Ramos (cell line): ENCODE results near the gene SPAG6.
"Not testable (repeated sequence)": the region's sequence is repeated elsewhere in the genome, so short reads cannot be mapped to it uniquely, and the experiment has no call there.

ENCODE experiments used
- in situ Hi-C: fragments of 300-500 bp; cut with MboI; formaldehyde crosslinking; loops from one replicate; pipeline ENCODE4 v1.14.3; 2022; ENCODE audit warnings: low sequenced_read_pairs; ENCODE audit not compliant: unreplicated experiment

The SPAG6 gene

GRCh38 chr10:22345301-22346095, at the start of gene SPAG6:
Gene SPAG6 (plus strand): TSS chr10:22345496. CDS start chr10:22345612, 116 bp downstream.
- in situ Hi-C loops, result no loop called here

DNA sequence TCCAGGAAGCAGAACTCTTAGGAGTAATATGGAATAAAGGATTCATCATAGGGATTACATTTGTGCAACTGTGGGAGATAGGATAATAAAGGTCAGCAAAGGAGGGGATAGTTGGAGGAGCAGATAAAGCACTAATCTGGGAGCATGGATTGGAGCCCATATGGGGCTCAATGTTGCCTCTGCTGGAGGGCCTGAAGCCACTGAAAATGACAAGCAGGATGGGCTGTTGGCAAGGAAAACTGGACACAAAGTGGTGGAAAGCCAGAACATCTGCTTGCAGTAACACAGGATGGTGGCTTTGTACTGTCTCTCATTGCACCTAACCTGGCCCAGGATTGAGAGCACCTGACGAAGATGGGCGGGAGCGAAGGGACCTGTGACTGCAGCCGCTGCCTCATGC, 44.1 kb upstream of the SPAG6 start:
- in situ Hi-C loops, result no loop called here

GRCh38 chr10:22303461-22303860, 41.8 kb upstream of the SPAG6 start:
- in situ Hi-C loops, result no loop called here

GRCh38 chr10:22305721-22306120, 39.6 kb upstream of the SPAG6 start:
- in situ Hi-C loops, result no loop called here

DNA sequence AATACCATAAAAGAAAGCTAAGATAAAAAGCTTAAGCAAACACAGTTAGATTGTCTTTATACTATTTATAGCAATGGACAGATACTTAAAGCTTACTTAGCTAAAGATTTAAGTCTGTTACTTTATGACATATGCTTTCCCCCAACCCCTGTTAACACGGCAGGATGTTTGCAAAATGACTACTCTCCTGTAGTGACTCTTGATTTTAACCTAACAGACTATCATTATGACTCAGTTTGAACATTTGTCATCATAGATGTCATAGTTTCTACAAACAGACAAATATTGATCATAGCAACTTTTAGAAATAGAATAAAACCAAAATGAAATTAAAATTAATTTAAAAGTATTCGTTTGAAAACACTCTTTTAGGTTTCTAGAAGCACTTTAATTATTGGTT, 36.9 kb upstream of the SPAG6 start:
- in situ Hi-C loops, result no loop called here

DNA sequence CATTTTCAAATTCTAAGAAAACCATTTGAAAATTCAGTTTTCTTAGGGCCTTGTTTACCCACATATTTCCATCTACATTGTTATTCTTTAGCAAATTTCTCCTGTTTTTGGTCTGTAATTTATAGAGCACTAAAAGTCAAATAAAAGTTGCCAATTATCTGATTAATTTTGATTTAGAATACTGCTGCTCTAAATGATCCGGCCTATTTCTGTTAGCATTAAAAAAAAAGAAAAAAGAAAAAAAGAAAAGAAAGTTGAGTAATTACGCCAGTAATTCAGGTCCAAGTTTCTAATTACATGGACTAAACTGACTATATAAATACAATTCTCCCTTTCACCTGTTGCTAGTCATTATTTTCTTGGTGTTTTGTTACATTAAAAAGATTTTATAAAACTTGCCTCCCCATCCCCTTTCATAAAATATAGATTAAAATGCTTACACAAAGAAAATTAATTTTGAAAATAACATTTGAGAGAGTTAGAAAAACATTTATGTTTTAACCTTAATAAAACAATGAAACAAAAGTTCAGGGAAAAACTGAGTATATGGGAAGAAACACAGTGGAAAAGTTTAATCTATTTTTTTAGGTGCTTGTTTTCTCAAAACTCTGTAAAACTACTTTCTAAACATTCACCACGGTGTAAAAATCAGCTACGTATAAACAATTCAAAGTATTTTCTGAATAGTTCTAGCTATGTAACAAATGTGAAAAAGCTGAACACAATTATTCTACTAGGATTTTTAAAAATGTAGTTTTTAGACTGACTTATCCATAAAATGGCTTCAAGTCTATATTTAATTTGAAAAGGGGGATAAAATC, 35.9 kb upstream of the SPAG6 start:
- in situ Hi-C loops, result no loop called here

- in situ Hi-C loops, result not testable (repeated sequence)
Observed at GRCh38 chr10:22310012-22310411, 35.3 kb upstream of the SPAG6 start.

- in situ Hi-C loops, result no loop called here
Observed at GRCh38 chr10:22310928-22311327, 34.4 kb upstream of the SPAG6 start.

DNA sequence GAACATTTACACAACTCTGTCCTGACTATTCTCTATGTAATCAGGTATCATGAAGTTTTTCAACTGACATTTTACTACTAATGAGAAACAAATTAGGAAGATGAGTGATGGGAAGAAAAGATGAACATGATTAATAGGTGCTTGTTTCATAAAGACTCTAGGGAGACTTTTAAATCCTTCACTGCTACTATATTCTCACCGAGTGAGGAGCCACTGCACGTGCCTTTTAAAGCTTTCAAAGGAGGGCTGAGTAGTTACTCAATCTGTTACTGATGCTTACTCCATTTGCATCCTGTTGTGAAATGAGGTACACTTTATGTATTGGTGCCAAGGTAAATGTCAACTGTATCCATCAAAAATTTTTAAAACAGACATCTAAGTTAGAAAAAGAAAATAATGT, 30.4 kb upstream of the SPAG6 start:
- in situ Hi-C loops, result no loop called here

DNA sequence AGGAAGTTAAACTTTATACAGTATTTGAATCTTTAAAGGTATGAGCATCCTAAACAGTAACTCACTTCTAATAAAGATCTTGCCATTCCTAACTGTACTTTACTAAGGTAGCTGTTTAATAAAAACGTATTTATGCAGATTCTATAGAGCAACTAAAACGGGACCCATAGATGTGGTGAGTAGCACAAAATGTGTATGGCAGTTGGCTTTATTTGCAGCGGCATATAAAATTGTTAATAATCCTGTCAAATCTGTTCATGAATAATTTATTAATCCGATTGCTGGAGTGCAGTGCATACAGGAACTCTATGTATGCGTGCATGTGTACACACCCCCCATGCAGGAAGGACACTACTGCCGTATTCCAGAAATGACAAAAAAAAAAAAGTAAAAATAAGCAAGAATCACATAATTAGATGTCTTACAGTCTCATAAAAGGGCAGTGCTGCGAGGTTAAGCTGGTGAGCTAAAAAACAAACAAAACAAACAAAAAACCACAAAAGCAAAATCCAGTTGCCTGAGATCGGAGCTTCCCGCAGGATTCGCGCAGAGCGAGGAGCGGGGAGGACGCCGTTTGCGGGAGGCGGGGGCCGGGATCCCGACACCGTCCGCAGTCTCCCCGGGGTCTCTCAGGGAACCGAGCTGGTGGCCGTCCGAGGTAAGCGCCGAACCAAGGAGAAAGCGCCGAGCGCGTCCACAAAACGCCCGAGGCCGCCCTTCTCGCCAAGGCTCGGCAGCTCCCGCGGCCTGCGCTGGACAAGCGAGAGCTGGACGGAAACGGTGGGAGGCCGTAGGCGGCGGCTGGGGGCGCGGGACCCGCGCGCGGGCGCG, 29.6 kb upstream of the SPAG6 start:
- in situ Hi-C loops, result no loop called here

- in situ Hi-C loops, result no loop called here
Observed at GRCh38 chr10:22316286-22317075, 28.8 kb upstream of the SPAG6 start, which contains the start of gene COMMD3. Gene COMMD3 (plus strand): TSS chr10:22316388. CDS start chr10:22316418, 30 bp downstream.

DNA sequence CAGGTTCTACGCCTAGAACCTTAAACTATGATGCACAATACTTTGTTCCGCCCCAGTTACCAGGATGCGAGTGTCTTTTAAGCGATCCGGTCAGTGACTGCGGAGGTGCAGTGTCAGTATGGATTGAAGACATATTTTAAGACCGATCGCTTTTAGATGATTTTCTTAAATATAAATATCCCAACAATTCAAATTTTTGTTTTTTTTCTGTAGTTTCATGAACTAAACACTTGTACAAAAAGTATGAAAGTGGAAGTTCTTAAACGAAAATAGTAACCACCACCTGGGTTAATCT, 28.3 kb upstream of the SPAG6 start:
- in situ Hi-C loops, result no loop called here

- in situ Hi-C loops, result no loop called here
Observed at GRCh38 chr10:22317771-22318565, 27.3 kb upstream of the SPAG6 start.

- in situ Hi-C loops, result no loop called here
Observed at GRCh38 chr10:22318772-22319171, 26.5 kb upstream of the SPAG6 start.

DNA sequence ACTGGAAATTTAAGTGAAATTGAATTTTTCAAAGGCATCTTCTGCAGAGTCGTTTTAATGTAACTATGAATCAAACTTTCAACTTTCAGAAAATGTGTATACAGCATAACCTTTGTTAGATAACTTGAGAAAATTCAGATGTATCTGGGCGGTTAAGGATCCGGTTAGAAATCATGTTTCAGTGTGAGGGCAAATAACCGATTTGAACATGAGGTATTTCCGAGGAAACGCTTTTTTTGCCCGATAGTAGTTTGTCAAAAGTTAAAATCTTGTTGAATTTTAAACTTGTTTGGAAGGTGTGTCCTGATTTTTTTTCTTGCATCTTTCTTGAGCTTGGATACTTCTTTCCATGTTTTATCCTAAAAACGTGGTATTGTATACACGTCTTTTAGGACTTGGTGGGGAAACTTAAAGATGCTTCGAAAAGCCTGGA, 25.7 kb upstream of the SPAG6 start:
- in situ Hi-C loops, result no loop called here

- in situ Hi-C loops, result no loop called here
Observed at GRCh38 chr10:22319980-22320558, 25.2 kb upstream of the SPAG6 start.

GRCh38 chr10:22320591-22321155, 24.6 kb upstream of the SPAG6 start, which contains the start of gene BMI1:
Gene BMI1 (plus strand): TSS chr10:22321099. CDS start chr10:22326450, 5,351 bp downstream.
- in situ Hi-C loops, result no loop called here

DNA sequence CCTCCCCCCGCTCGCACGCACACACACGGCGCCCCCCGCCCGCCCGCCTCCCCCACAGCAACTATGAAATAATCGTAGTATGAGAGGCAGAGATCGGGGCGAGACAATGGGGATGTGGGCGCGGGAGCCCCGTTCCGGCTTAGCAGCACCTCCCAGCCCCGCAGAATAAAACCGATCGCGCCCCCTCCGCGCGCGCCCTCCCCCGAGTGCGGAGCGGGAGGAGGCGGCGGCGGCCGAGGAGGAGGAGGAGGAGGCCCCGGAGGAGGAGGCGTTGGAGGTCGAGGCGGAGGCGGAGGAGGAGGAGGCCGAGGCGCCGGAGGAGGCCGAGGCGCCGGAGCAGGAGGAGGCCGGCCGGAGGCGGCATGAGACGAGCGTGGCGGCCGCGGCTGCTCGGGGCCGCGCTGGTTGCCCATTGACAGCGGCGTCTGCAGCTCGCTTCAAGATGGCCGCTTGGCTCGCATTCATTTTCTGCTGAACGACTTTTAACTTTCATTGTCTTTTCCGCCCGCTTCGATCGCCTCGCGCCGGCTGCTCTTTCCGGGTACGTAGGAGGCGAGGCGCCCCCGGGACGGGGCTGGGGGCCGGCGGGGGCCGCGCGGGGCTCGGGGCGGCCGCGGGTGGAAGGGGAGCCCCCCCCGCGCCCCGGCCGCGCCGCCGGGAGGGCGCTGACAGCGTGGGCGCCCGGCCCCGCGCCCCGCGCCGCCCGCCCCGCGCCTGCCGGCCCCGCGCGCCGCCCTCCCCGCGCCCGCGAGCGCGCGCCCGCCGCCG, 24.0 kb upstream of the SPAG6 start:
- in situ Hi-C loops, result no loop called here
